ENCODE results near the gene MAPK12.

Gene MAPK12

GRCh38 chr22:50232481-50233151 lies 28.9 kb downstream of the MAPK12 start:
- DNase-seq (ENCODE audit: low spot score) = no peak

DNA sequence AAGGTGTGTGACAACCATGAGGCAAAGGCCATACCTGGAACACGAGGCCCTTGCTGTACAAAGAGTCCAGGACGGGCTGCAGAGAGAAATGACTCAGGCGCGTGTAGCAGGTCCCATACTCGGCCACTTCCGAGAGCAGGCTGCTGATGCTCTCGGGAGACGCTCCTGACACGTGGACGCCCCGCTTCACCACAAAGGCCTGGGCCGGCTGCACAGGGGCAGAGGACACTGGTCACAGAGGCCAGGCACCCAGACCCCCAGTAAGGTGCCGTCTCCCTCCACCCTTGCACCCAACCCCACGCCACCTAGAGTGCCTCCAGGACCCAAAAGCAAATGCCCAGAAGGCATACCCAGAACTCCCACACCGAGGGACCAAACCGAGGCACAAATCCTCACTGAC lies 32.1 kb downstream of the MAPK12 start:
- DNase-seq (ENCODE audit: low spot score) = no peak

DNA sequence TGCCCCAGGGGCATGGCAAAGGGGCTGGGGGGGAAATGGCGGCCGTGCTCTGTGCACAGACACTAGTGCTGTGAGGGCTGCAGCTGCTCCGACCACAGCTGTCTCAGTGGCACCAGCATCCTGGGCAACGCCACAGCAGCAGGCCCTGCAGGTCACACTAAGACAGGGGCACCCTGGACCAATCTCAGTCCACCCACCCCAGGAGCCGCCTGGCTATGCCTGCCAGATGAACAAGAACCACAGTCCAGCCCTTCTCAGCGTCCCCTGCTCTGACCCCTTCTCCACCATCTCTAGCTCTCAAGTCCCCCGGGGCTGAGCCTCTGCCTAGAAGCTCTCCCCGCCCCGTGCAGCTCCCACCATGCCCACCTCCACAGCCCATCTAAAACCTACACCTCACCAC lies 33.1 kb downstream of the MAPK12 start:
- no peak for DNase-seq (ENCODE audit: low spot score)

DNA sequence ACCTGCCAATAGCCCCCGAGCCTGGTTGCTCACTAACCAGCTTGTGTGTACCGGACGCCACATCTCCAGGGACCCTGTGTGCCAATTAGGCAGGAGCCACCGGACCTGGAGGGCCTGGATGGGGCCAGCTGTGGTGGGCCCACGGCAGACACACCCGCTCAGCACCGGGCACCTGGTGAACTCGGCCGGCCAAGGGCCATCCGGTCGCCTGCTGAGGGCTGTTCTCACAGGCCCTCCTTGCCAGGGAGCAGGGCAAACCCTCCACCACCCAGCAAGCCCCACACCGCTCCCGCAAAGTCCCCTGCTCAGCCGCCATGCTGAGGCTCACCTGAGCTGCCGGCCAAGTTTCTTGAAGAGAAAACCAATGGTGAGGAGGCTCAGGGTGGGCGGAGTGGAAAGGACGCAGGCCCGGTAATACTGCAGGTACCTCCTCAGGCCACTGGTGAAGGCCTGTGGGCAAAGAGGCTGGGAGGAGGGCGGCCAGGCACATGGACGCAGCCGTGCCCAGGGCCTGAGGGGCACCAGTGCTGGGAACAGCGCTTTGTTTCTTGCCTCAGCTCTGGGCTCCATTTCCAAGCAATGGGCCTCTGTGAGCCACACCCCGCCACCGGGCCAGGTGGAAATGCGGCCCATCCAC lies 33.8 kb downstream of the MAPK12 start:
- no peak for DNase-seq (ENCODE audit: low spot score)

DNA sequence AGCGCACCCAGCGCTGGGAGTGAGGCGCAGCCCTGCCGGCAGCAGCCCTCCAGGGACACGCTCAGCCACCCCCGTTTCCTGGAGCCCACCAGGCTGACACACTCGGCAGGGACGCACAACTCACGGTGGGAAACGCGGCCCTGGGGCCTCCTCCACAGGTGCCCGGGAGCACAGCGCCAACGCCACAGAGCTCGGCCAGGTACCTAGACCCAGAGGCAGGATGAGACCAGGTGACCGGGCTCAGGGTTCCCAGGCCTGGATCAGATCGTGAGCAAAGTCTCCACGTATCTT lies 34.7 kb downstream of the MAPK12 start:
- no peak for DNase-seq (ENCODE audit: low spot score)

DNA sequence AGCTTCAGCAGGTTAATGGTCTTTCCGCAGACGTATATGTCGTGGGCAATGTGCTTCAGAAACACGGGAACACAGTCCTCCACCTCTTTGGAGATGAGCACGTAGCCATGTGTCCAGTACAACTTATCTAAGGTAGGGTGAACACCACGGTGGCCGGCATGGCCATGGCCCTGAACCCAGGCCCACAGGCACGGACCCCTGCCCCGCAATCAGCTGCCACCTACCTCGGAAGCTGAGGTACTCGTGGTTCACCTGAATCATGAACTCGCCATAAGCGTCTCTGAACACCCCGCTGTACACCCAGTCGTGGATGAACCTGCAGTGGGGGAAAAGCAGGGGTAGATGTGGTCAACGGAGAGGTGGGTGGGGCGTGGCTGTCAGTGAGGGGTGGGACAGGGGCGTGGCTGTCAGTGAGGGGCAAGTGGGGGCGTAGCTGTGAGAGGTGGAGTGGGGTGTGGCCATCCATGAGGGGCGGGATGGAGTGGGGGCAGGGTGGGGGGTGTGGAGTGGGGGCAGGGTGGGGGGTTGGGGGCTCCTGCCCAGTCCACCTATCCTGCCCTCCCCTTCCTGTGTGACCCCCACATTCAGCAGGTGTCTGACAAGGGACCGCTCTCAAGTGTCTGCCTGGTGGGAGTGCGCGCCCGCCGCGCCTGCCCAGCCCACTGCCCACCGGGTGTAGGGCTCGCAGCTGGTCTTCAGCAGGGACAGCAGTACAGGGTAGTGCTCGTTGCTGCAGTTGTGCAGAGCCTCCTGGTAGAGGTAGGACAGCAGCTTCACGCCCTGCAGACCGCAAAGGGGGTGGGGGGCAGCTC lies 35.2 kb downstream of the MAPK12 start:
- DNase-seq (ENCODE audit: low spot score) = no peak

- DNase-seq (ENCODE audit: low spot score) = no peak
Observed at GRCh38 chr22:50225200-50225969, 36.1 kb downstream of the MAPK12 start.

GRCh38 chr22:50224071-50224470 lies 37.4 kb downstream of the MAPK12 start:
- no peak for DNase-seq (ENCODE audit: low spot score)

DNA sequence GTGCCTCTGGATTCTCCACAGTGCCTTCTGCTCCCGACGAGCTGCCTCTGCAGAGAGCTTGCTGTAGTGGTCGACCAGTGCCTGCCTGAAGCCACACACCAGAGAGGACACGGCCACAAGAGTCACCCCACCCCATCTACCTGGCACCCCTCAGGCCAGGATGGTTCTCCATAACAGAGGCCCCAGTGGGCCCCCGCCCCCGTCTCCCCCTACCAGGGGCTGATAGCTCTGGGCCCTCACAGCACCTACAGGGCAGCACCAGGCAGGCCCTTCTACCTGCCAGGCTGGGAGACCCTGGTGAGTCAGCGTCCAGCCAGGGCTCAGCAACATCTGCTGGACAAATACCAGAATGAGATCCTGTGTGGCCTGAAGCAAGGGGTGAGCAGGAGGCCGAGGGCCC lies 39.0 kb downstream of the MAPK12 start:
- DNase-seq (ENCODE audit: low spot score) = no peak

- no peak for DNase-seq (ENCODE audit: low spot score)
Observed at GRCh38 chr22:50221410-50222300, 39.8 kb downstream of the MAPK12 start.

DNA sequence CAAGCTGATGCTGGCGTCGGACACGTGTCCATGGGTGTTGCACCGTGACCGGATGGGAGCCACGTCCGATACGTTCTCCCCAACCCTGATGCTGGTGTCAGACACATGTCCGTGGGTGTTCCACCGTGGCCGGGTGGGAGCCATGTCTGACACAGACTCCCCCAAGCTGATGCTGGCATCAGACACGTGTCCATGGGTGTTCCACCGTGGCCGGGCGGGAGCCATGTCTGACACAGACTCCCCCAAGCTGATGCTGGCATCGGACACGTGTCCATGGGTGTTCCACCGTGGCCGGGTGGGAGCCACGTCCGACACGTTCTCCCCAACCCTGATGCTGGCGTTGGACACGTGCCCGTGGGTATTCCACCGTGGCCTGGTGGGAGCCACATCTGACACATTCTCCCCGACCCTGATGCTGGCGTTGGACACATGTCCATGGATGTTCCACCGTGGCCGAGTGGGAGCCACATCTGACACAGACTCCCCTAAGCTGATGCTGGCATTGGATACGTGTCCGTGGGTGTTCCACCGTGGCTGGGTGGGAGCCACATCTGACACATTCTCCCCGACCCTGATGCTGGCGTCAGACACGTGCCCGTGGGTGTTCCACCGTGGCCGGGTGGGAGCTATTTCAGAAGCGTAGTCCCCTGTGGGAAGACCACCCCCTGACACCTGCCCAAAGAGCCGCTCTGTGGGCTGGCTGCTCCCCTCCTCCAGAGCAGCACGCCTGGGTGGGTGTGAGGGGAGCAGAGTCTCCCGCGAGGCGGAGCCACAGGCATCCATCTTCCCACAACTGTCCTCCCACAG lies 40.7 kb downstream of the MAPK12 start:
- no peak for DNase-seq (ENCODE audit: low spot score)

DNA sequence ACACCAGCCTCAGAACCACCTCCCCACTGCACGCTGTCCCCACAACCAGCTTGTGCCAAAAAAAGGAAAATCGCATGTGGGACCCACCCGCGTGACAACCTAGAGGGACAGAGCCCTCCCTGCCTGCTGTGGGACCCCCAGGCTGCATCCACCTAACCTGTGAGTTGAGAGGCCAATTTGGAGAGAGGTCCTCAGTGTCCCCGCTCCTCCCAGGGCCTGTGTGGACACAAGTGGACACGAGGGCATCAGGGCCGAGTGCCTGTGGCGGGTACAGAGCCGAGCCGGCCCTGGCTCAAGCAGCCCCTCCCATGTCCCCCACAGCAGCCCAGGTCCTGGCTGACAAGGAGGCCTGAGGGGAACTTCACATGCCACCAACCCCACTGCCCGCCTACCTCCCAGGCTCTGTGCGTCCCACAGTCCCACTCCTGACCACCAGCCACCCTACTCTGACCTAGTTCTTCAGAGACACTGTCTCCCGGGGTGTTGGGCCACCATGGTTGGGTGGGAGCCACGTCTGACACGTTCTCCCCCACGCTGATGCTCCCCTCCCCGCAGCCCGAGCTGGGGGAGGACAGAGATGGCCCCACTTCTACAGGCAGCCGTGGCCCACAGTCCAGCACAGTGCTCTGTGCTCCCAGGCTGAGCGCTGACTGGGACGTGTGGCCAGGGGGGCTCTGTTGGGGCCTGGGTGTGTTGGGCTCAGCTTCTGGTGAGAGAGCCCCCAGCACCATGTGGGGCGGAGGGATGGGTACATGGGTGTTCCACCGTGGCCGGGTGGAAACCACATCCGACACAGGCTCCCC lies 41.5 kb downstream of the MAPK12 start:
- DNase-seq (ENCODE audit: low spot score) = no peak

- DNase-seq (ENCODE audit: low spot score) = no peak
Observed at GRCh38 chr22:50218996-50219727, 42.3 kb downstream of the MAPK12 start.

GRCh38 chr22:50218153-50218995 lies 43.1 kb downstream of the MAPK12 start:
- DNase-seq (ENCODE audit: low spot score) = no peak

DNA sequence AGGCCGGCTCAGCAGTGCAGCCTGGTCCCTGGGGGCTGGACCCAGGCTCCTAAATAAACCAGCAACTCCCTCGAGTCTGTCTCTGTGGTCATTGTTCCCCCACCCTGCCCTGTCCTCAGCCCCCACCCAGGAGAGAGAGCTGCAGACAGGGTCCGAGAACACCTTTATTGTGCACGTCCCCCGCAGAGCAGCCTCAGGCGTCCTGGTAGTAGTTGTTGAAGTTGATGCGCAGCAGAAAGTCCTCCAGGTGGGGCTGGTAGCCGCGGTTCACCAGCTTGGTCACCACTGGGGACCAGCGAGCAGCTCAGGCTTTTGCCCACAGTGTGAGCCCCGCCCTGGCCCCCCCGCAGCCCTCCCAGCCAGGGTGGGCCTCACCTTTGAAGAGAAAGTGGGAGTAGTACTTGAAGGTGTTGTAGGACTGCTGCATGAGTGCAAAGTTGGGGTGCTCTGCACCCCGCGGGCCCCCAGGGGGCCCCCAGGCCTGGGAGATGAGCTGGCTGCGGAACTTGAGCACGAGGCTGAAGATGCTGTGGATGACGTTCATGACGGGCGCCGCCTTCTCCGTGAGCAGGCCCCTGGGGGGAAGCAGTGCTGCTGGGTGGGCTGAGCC lies 43.8 kb downstream of the MAPK12 start:
- no peak for DNase-seq (ENCODE audit: low spot score)

GRCh38 chr22:50216684-50217520 lies 44.6 kb downstream of the MAPK12 start:
- DNase-seq (ENCODE audit: low spot score) = no peak
